OCI-LY3 (cell line): Measurements from ENCODE around the gene PBX3.

Experiments
- EZH2phosphoT487 ChIP-seq: fragments of 200-600 bp; shearing (Covaris generic); IDR thresholded peaks from 2 replicates; pipeline ENCODE4 v1.6.1; 2018; ENCODE audit warnings: antibody characterized with exemption, mixed run types, low read depth
- TF ChIP-seq, protein P1 (sequence below): fragments of 200-600, 300-600 bp; sonication (generic); IDR thresholded peaks from 2 replicates; pipeline ENCODE4 v1.5.1; 2014; ENCODE audit warnings: antibody characterized with exemption, low read length, low read depth

GRCh38 chr9:125805057-125805456 lies 57.9 kb downstream of the PBX3 start:
- TF ChIP-seq, protein P1, sequence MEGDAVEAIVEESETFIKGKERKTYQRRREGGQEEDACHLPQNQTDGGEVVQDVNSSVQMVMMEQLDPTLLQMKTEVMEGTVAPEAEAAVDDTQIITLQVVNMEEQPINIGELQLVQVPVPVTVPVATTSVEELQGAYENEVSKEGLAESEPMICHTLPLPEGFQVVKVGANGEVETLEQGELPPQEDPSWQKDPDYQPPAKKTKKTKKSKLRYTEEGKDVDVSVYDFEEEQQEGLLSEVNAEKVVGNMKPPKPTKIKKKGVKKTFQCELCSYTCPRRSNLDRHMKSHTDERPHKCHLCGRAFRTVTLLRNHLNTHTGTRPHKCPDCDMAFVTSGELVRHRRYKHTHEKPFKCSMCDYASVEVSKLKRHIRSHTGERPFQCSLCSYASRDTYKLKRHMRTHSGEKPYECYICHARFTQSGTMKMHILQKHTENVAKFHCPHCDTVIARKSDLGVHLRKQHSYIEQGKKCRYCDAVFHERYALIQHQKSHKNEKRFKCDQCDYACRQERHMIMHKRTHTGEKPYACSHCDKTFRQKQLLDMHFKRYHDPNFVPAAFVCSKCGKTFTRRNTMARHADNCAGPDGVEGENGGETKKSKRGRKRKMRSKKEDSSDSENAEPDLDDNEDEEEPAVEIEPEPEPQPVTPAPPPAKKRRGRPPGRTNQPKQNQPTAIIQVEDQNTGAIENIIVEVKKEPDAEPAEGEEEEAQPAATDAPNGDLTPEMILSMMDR, result no peak
- TF ChIP-seq EZH2phosphoT487, result no peak
